ENCODE measurements around the gene NAGLU.

GRCh38 chr17:42514279-42514678 lies 21.8 kb upstream of the NAGLU start:
- TF ChIP-seq POLR2A (IDR thresholded peaks at IDR 0.05), result no peak
- no peak for TF ChIP-seq CTCF (IDR thresholded peaks at IDR 0.05)

Measured in heart left ventricle (tissue), 13 donors.